NCI-H128 (cell line): Measurements from ENCODE around the gene LRRC1.
"Not testable (repeated sequence)": the region's sequence is repeated elsewhere in the genome, so short reads cannot be mapped to it uniquely, and the experiment has no call there.

Experiments
- DNase-seq: peaks from one replicate; lab custom pipeline; 2025; ENCODE audit not compliant: unreplicated experiment; lab: John Stamatoyannopoulos, UW

The LRRC1 gene

GRCh38 chr6:53794720-53795339 is at the start of gene LRRC1:
LRRC1 (plus strand) TSS chr6:53795005; CDS start chr6:53795257, 252 bp downstream.
- peak; percentile 81 for DNase-seq

DNA sequence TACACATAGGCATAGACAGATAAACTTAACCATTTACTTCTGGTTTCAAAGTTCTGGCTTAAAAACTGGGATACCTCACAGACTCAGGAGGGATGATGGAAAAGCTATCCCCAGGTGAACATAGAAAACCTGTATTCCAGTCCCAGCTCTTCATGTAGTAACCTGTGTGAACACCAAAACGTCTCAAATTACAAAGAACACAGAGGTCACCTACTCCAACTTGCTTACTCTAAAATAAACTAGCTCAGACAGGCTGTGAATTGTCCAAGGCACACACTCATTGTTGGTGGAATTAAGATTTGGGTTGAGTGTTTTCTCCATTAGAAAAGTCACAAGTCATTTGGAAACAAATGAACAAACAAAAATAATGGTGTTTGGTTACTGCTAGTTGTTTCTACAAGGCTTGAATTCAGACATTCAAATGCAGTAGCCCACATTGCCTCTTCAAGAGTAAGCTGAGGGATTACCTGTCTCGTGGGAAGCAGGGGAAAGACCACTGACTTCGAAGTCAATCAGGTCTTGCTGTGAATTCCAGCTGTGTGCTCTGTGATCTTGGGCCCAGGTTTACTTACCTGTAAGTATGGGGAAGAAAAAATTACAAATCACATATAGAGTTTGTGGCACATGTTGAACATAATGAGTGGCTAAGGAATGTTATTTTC is 48.2 kb upstream of the LRRC1 start:
- DNase-seq, result no peak

GRCh38 chr6:53750052-53750650 is 44.7 kb upstream of the LRRC1 start:
- no peak for DNase-seq

DNA sequence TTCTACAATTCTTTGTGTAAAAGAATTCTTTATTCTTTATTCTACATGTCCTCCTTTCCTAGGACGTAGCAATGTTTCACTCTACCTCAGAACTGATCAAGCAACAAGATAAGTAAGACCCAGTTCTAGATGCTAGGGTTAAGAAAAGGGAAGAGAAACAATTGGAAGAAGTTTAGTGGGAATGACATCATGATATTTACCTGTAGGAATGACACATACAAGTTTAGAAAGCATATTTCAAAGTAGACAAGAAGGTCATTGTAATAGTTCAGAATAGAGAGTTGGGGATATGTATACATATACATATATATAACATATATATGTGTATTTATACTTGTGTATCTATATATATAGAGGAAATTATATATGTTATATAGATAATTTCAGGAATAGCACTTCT is 43.4 kb upstream of the LRRC1 start:
- DNase-seq, result no peak

GRCh38 chr6:53752440-53752839 is 42.4 kb upstream of the LRRC1 start:
- no peak for DNase-seq

DNA sequence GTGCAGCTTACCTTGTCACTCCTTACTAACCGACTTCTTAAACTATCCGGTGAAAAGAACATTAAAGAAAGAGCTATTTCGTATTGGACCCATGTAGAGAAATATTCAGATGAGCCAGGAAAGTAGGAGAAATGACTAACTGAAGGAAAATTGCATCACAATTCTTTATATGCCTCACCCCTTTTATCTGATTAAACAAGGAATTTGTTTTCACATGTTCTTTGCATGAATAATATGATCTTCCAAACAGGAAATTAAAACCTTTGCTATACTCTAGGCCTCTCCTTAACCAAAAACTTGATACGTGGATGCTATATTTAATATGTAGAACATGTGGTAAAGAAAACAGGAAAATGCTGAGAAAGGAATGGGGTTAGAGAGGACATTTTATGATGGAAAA is 41.9 kb upstream of the LRRC1 start:
- no peak for DNase-seq

DNA sequence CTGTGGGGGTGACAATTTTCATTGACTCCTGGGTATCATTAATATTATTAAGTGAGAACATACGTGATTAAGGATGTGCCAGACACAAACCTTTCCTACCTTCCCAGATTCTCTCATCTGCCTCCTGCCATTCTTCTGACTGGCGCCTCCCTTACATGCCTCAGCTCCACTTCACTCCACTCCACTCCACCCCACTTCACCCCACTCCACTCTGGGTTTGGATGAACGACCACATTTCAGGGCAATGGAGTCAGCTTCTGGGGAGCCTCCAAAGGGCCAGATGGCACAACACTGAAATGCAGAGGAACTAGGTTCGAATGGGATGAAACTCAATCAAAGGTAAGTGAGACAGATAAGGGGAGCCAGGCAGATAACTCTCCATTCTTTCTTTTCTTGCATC is 40.5 kb upstream of the LRRC1 start:
- DNase-seq, result no peak

- DNase-seq, result no peak
Measured at GRCh38 chr6:53756396-53756795, 38.4 kb upstream of the LRRC1 start.

DNA sequence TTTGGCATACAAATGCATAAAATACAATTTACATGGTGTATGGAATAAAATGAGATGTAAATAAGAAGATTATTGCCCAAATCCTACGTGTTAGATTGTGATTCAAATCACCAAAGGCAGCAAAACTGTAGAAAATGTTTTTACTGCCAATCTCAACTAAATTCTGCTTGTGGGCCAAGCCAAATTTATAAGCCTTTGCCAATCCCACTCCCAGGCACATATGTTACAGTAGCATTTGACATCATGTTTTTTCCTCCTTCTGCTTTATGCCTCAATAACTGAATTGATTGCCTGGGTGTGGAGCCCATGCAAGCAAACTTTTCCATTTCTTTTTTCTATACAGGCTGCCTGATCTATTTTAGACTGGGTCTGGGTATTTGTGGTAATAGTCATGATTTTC is 36.3 kb upstream of the LRRC1 start:
- no peak for DNase-seq

DNA sequence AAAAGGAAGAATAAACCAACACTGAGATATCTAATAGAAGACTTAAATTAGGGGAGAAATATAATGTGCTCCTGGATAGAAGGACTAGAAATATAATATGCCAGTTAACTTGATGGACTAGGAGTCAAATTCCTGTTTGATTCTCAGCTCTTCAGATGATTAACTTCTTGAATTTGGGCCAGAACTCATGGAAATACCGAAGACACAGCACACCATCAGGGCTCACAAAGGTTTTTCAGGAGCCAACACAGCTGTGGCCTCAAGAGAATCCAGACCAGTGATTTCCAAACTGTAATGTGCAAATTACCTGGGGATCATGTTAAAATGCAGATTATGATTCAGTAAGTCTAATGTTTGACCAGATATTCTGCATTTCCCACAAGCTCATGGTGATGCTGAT is 33.8 kb upstream of the LRRC1 start:
- no peak for DNase-seq

DNA sequence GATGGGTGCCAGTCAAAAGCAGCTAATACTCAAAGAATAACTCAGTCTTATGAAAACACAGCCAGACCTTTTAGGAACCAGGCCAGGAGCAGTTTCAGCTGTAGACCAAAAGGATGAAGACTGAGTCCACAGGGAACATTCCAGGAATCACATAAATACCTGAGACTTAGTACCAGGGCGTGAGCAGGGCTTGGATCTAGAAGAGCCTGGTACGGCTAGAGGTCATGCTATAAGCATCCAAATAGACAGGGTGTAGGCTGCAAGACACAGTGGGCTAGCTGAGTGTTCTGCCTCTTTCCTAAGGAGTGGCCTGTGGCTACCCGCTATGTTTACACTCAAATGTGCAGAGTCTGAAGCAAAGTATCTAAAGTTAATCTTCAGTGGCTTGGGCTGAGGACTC is 29.5 kb upstream of the LRRC1 start:
- DNase-seq, result no peak

GRCh38 chr6:53766930-53767329 is 27.9 kb upstream of the LRRC1 start:
- DNase-seq, result no peak

GRCh38 chr6:53767941-53768340 is 26.9 kb upstream of the LRRC1 start:
- no peak for DNase-seq

DNA sequence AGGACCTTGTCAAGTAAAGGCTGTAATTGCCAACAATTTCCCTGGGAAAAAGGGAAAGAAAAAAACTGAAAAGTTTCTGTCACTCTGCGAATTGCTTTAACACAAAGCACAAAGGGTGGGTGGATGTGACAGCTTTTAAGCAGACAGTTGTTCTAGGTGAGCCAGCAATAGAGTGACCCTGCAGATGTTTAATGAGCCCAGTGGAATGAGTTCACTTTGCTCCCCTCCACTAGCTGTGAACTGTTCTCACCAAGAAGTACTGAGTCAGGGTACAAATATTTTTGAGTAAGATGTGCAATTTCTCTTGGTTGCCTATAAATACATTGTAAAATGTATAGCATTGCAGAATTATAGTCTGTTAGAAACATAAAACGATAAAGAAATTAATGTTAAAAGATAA is 26.2 kb upstream of the LRRC1 start:
- no peak for DNase-seq

DNA sequence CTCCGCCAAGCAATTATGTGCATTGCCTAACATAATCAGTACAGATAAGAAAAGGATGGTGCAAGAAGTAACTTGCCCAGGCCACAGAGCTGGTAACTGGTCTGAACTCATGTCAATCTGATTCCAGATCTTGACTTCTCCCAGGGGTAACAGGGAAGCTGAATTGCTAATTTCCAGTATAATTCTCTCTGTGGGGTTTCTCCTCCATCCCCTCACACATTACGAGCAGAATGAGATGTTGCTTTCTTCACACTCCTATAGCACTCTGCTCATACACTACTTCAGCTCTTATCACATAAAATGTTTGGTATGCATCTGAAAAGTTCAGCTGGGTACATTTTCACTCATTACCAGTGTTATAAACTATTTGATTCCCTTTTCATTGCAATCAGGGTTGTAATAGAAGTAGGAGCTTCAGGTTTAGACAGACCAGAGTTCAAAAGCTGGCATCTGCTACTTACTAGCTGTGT is 24.0 kb upstream of the LRRC1 start:
- DNase-seq, result no peak

GRCh38 chr6:53771785-53772624 is 22.8 kb upstream of the LRRC1 start:
- DNase-seq, result no peak

DNA sequence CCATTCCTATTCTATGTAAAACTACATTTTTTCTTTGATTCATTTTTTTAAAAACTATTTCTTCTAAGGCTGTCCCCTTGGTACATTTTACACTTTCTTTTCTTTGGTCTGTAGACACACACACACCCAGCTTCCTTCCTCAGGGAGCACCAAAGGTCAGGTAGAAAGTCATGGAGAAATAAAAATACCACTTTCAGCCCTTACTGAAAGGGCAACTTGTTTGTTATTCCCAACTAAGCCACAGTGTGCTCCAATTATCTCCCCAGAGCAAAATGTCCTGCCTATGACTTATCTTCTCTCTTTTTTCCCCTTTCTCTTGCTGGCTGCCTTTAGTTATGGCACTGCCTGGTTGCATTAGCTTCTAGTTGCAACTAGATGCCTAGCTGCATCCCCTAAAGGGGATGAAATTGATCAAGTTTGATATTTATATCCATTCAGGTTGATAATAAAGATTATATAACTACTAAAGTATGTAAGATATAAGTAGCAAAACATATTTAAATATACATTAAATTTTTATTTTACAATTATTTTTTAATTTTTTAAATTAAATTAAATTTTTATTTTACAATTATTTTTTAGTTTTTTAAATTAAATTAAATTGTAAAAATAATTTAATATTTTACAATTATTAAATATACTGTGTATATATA is 21.6 kb upstream of the LRRC1 start:
- DNase-seq, result no peak

GRCh38 chr6:53776152-53776551 is 18.7 kb upstream of the LRRC1 start:
- not testable (repeated sequence) for DNase-seq

DNA sequence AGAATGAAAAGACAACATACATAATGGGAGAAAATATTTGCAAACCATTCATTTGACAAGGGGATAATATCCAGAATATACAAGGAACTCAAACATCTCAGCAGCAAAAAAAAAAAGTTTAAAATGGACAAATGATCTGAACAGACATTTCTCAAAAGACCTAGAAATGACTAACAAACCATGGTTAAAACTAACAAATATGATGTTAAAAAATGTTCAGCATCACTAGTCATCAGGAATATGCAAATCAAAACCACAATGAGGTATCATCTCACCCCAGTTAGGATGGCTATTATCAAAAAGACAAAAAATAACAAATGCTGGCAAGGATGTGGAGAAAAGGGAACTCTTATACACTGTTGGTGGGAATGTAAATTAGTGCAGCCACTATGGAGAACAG is 9.8 kb upstream of the LRRC1 start:
- not testable (repeated sequence) for DNase-seq

DNA sequence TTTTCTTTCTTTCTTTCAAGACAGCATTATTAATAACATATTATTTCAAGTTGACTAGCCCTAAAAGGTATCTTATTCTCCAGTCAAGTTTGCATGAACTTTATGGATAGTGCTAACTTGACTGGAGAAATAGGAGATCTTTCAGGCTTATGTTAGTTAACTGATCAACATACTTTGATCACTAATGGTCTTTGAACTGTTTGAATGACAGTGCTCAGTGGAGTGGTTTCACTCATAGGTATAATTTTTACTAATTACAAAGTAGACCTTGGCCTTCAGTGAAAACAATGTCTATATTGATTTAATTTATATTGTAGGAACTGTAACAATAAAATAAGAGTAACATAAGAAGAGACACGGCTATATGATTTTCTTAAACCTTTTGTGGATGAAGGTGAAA is 8.0 kb upstream of the LRRC1 start:
- no peak for DNase-seq

GRCh38 chr6:53790886-53791285 is 3.9 kb upstream of the LRRC1 start:
- no peak for DNase-seq
